Kidney epithelial cell (primary cell): ENCODE measurements around the gene HTR2B. TPM values are rescaled to one million over a fixed set of nuclear protein-coding genes. Genes with fewer than 3 reads are reported as not detected.
"Not testable (repeated sequence)": the region's sequence is repeated elsewhere in the genome, so short reads cannot be mapped to it uniquely, and the experiment has no call there.

ENCODE experiments used
- DNase-seq: peaks from one replicate; pipeline ENCODE4 v3.0.0-alpha.2; 2010; ENCODE audit warnings: low read depth
- H3K27me3 ChIP-seq: 2 replicates; pipeline ENCODE4 v1.6.0; 2011; ENCODE audit warnings: low read length; ENCODE audit not compliant: control insufficient read depth, insufficient read depth
- H3K36me3 ChIP-seq: 2 replicates; pipeline ENCODE4 v1.5.1; 2011; ENCODE audit warnings: low read length; ENCODE audit not compliant: control insufficient read depth, insufficient read depth
- H3K4me3 ChIP-seq: 2 replicates; pipeline ENCODE4 v1.5.1; 2011; ENCODE audit warnings: low read depth, mild to moderate bottlenecking, control low read depth, low read length
- CTCF ChIP-seq: IDR thresholded peaks from 2 replicates; pipeline ENCODE4 v1.5.1; 2011; ENCODE audit warnings: mild to moderate bottlenecking, moderate library complexity, low read length, control low read depth, inconsistent platforms; ENCODE audit not compliant: insufficient read depth, poor library complexity, severe bottlenecking
- total RNA-seq: library from RNA; depleted of rRNA; stranded (reverse); fragments of >200 nt; gene quantifications from 2 replicates; pipeline ENCODE4 v1.2.3, GENCODE V29; 2015

The HTR2B gene
- total RNA-seq, 1 donor from 2014 or later: 0.29 TPM

GRCh38 chr2:231069379-231070054, 55.3 kb downstream of the HTR2B start:
- Histone ChIP-seq H3K27me3 (no peaks in the 10 kb centered on the region), H3K4me3 (no peak overlapping the region), H3K36me3 (peaks cover 2% of the 10 kb centered on the region)
- DNase-seq: no peak
- TF ChIP-seq CTCF: no peak

GRCh38 chr2:231068525-231069222, 56.2 kb downstream of the HTR2B start:
- TF ChIP-seq CTCF: no peak
- Histone ChIP-seq H3K36me3 (peaks cover 2% of the 10 kb centered on the region), H3K27me3 (no peaks in the 10 kb centered on the region), H3K4me3 (no peak overlapping the region)
- no peak for DNase-seq

DNA sequence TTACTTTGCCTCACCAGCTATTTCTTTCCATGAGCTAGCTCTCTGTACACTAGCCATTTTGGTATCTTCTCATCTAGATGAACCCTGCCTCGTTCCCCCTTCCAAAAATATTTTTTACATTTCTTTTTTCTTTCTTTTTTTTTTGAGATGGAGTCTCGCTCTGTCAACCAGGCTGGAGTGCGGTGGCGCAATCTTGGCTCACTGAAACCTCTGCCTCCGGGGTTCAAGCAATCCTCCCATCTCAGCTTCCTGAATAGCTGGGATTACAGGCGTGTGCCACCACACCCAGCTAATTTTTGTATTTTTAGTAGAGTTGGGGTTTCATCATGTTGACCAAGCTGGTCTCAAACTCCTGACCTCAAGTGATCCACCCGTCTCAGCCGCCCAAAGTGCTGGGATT, 57.3 kb downstream of the HTR2B start:
- not testable (repeated sequence) for H3K36me3 ChIP-seq, H3K4me3 ChIP-seq, H3K27me3 ChIP-seq, DNase-seq

- no peaks in the 10 kb centered on the region for H3K27me3 ChIP-seq
- H3K36me3 ChIP-seq: peaks cover 2% of the 10 kb centered on the region
- no peak overlapping the region for H3K4me3 ChIP-seq
- no peak for TF ChIP-seq CTCF
- DNase-seq: no peak
Observed at GRCh38 chr2:231065966-231066365, 58.9 kb downstream of the HTR2B start.

DNA sequence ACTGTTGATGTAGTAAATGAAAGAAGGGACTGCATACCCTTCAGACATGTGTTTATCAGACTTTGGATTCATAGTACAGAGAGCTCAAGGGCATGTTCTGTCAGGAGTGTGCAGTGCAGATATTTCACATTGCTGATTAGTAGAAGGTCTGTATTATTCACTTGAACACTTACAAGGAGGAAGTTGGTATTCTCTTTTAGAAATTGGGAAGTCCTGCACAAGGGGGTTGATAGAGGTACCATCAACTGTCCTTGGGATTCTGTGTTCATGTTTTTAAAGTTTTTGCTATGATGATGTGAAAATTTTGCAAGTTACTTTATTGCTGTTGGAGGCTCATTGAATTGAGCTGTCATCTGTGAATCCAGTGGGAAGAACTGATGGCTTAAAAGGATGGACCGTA, 61.5 kb downstream of the HTR2B start:
- Histone ChIP-seq H3K36me3 (peaks cover 2% of the 10 kb centered on the region), H3K27me3 (no peaks in the 10 kb centered on the region), H3K4me3 (no peak overlapping the region)
- no peak for TF ChIP-seq CTCF
- no peak for DNase-seq

- DNase-seq: no peak
- peaks cover under 1% of the 10 kb centered on the region for H3K36me3 ChIP-seq
- H3K4me3 ChIP-seq: no peak overlapping the region
- H3K27me3 ChIP-seq: no peaks in the 10 kb centered on the region
- no peak for TF ChIP-seq CTCF
Observed at GRCh38 chr2:231062776-231063175, 62.1 kb downstream of the HTR2B start.
